WERI-Rb-1 (cell line): ENCODE measurements around the gene COL5A1.

Experiments used
- DNase-seq: peaks from one replicate; pipeline ENCODE4 v3.0.0-alpha.2; 2020
- H3K27ac ChIP-seq: fragments of 250-450 bp; sonication (Bioruptor Pico); 2 replicates; pipeline ENCODE4 v1.5.1; 2020; ENCODE audit warnings: mild to moderate bottlenecking, moderate library complexity
- H3K27me3 ChIP-seq: fragments of 250-450 bp; sonication (Bioruptor Pico); 2 replicates; pipeline ENCODE4 v1.5.1; 2021; ENCODE audit warnings: mild to moderate bottlenecking, low read depth, moderate library complexity; ENCODE audit not compliant: insufficient read depth, severe bottlenecking
- H3K36me3 ChIP-seq: fragments of 250-450 bp; sonication (Bioruptor Pico); 2 replicates; pipeline ENCODE4 v1.5.1; 2020; ENCODE audit warnings: mild to moderate bottlenecking, moderate library complexity
- H3K4me3 ChIP-seq: 2 replicates; pipeline ENCODE4 v1.5.1; 2011; ENCODE audit warnings: low read depth, mild to moderate bottlenecking, control low read depth, low read length
- H3K9me3 ChIP-seq: fragments of 250-450 bp; sonication (Bioruptor Pico); 2 replicates; pipeline ENCODE4 v1.5.1; 2021; ENCODE audit warnings: mild to moderate bottlenecking, moderate library complexity; ENCODE audit not compliant: severe bottlenecking
- CTCF ChIP-seq: IDR thresholded peaks from 2 replicates; pipeline ENCODE4 v1.5.1; 2011; ENCODE audit warnings: low read depth, mild to moderate bottlenecking, control low read depth, inconsistent platforms, low read length

COL5A1 gene

GRCh38 chr9:134704498-134704897 lies 62.9 kb downstream of the COL5A1 start:
- no peak for TF ChIP-seq CTCF
- peaks cover 17% of the 10 kb centered on the region for H3K36me3 ChIP-seq
- no peak for DNase-seq
- H3K27ac ChIP-seq = no peak overlapping the region
- H3K9me3 ChIP-seq = no peaks in the 10 kb centered on the region
- H3K4me3 ChIP-seq = no peak overlapping the region
- H3K27me3 ChIP-seq = no peaks in the 10 kb centered on the region

- Histone ChIP-seq H3K36me3 (peaks cover 17% of the 10 kb centered on the region), H3K4me3 (no peak overlapping the region), H3K27me3 (no peaks in the 10 kb centered on the region), H3K9me3 (no peaks in the 10 kb centered on the region), H3K27ac (peak overlapping the region; percentile 98)
- no peak for DNase-seq
- no peak for TF ChIP-seq CTCF
These were observed 64.2 kb downstream of the COL5A1 start for GRCh38 chr9:134705786-134706185.

GRCh38 chr9:134706522-134706921 lies 64.9 kb downstream of the COL5A1 start:
- Histone ChIP-seq H3K9me3 (no peaks in the 10 kb centered on the region), H3K4me3 (no peak overlapping the region), H3K27me3 (no peaks in the 10 kb centered on the region), H3K36me3 (peaks cover 11% of the 10 kb centered on the region), H3K27ac (peak overlapping the region; percentile 98)
- TF ChIP-seq CTCF = no peak
- DNase-seq = no peak

GRCh38 chr9:134707031-134707680 lies 65.6 kb downstream of the COL5A1 start:
- H3K27ac ChIP-seq = peak overlapping the region; percentile 98
- H3K27me3 ChIP-seq = no peaks in the 10 kb centered on the region
- peak; percentile 91 for DNase-seq
- no peak for TF ChIP-seq CTCF
- H3K4me3 ChIP-seq = peak overlapping the region; percentile 6; the same call in 1 of the 2 replicates
- H3K36me3 ChIP-seq = peaks cover 10% of the 10 kb centered on the region
- H3K9me3 ChIP-seq = no peaks in the 10 kb centered on the region

GRCh38 chr9:134707731-134708671 lies 66.4 kb downstream of the COL5A1 start:
- Histone ChIP-seq H3K36me3 (peaks cover 5% of the 10 kb centered on the region), H3K27ac (peak overlapping the region; percentile 98), H3K9me3 (no peaks in the 10 kb centered on the region), H3K4me3 (no peak overlapping the region; the same call in 1 of the 2 replicates), H3K27me3 (no peaks in the 10 kb centered on the region)
- DNase-seq = no peak
- no peak for TF ChIP-seq CTCF
